K562 (cell line): ENCODE results near the gene RPS6KA2. TPM values are rescaled to one million over a fixed set of nuclear protein-coding genes. Genes with fewer than 3 reads are reported as not detected.

Experiments used
- ATF3 ChIP-seq, 2 experiments: fragments of 450-650 bp in 1 of 2; sonication (generic) in 1 of 2; formaldehyde crosslinking in 1 of 2; IDR thresholded peaks in 1 of 2; conservative IDR thresholded peaks in 1 of 2; 2 replicates each; pipeline versions ENCODE4 v1.6.1 to v1.8.1; 2016 to 2023; ENCODE audit warnings: mild to moderate bottlenecking in 2 of 2, moderate library complexity in 2 of 2, inconsistent platforms in 1 of 2, missing genetic modification reagents in 1 of 2
- CEBPG ChIP-seq, 3 experiments: fragments of 200-800 bp in 1 of 3; sonication (Bioruptor generic) in 1 of 3; sonication (generic) in 1 of 3; formaldehyde crosslinking in 1 of 3; IDR thresholded peaks in 2 of 3; conservative IDR thresholded peaks in 1 of 3; 2 replicates each; pipeline versions ENCODE4 v1.6.1 to v1.8.0; 2016 to 2022; ENCODE audit warnings: missing compliant biosample characterization in 2 of 3, missing genetic modification characterization in 2 of 3, mild to moderate bottlenecking in 1 of 3, missing genetic modification reagents in 1 of 3
- CHD2 ChIP-seq: IDR thresholded peaks from 2 replicates; pipeline ENCODE4 v1.6.1; 2011; ENCODE audit warnings: low read depth, low read length
- CTBP1 ChIP-seq: fragments of 450-650 bp; IDR thresholded peaks from 2 replicates; pipeline ENCODE4 v1.6.1; 2016; ENCODE audit warnings: borderline replicate concordance
- EP400 ChIP-seq: fragments of 450-650 bp; IDR thresholded peaks from 2 replicates; pipeline ENCODE4 v1.6.1; 2017; ENCODE audit warnings: antibody characterized with exemption, mild to moderate bottlenecking, moderate library complexity
- PTRF ChIP-seq: fragments of 450-650 bp; IDR thresholded peaks from 2 replicates; pipeline ENCODE4 v1.6.1; 2016; ENCODE audit warnings: mild to moderate bottlenecking, missing genetic modification characterization, missing compliant biosample characterization
- STAT6 ChIP-seq: sonication (generic); formaldehyde crosslinking; IDR thresholded peaks from 2 replicates; pipeline ENCODE4 v1.8.1; 2023; ENCODE audit warnings: mild to moderate bottlenecking, missing genetic modification reagents
- TRIM24 ChIP-seq, 2 experiments: fragments of 450-650 bp; IDR thresholded peaks; 2 replicates each; pipeline ENCODE4 v1.6.1; 2016
- ZNF41 ChIP-seq: fragments of 250-450 bp; sonication (Bioruptor Pico); conservative IDR thresholded peaks from 2 replicates; pipeline ENCODE4 v1.4.0; 2020; ENCODE audit warnings: mild to moderate bottlenecking
- ZNF766 ChIP-seq: fragments of 200-800 bp; sonication (Bioruptor generic); conservative IDR thresholded peaks from 2 replicates; pipeline ENCODE4 v1.6.1; 2016; ENCODE audit warnings: missing genetic modification characterization, missing compliant biosample characterization
- polyA plus RNA-seq, 8 experiments: library from polyadenylated mRNA; depleted of rRNA in 4 of 8; stranded (reverse) in 5 of 8; unstranded in 3 of 8; fragments of >200 nt; fragmentation: Nextera tagmentation in 2 of 8; fragmentation: Illumina TruSeq in 1 of 8; extraction: Ambion mirVana in 2 of 8; extraction: Trizol in 1 of 8; gene quantifications; 2 replicates each; pipeline versions ENCODE4 v1.2.1 to v1.2.3, GENCODE V29; 2011 to 2014; ENCODE audit warnings: inconsistent platforms in 1 of 8, missing spikeins in 1 of 8
- total RNA-seq, 7 experiments: library from RNA; depleted of rRNA in 6 of 7; stranded (reverse); fragments of >200 nt in 6 of 7; fragmentation: Illumina TruSeq in 2 of 7; extraction: Trizol in 2 of 7; gene quantifications; 2 replicates each; pipeline versions ENCODE4 v1.2.1 to v1.2.3, GENCODE V29; 2011 to 2021; ENCODE audit warnings: low replicate concordance in 1 of 7

RPS6KA2 gene
- total and polyA plus RNA-seq, 9 of the 15 experiments (the other 6 are each of a cell fraction or from before 2014, with no cell fraction given), result 0.29 to 1.00 (median 0.53) TPM

GRCh38 chr6:166375013-166375412, 252.0 kb downstream of the RPS6KA2 start (continued):
- no peak for TF ChIP-seq ZNF41 (CRISPR knock-in tag)
- TF ChIP-seq CEBPG (CRISPR knock-in tag; IDR thresholded peaks at IDR 0.05), result peak; percentile 55; the same call in 1 of the 2 replicates
- peak in 1 of 2 experiments; percentile 89; a peak in 2 of 4 replicates for TF ChIP-seq CEBPG (tag; conservative IDR thresholded peaks at IDR 0.05 in 1 of 2, IDR thresholded peaks at IDR 0.05 in 1 of 2)
- no peak for TF ChIP-seq PTRF
- no peak for TF ChIP-seq STAT6 (CRISPR knock-in tag)
- TF ChIP-seq ZNF766 (CRISPR knock-in tag), result no peak
- TF ChIP-seq ATF3 (IDR thresholded peaks at IDR 0.05), result peak; percentile 66
- TF ChIP-seq ATF3 (CRISPR knock-in tag; conservative IDR thresholded peaks at IDR 0.05), result no peak
- TF ChIP-seq CTBP1, result peak; percentile 18; the same call in 1 of the 2 replicates
- no peak for TF ChIP-seq CHD2
- no peak for TF ChIP-seq EP400
- peak; percentile 81 to 84 for TF ChIP-seq TRIM24 (IDR thresholded peaks at IDR 0.05)
